Activated CD8-positive, alpha-beta memory T cell treated with anti-CD3 and anti-CD28 coated beads, Interleukin-2, amount 50 U/mL, for 1 hour (primary cell): ENCODE results near the gene KCNS1.
"Not testable (repeated sequence)": the region's sequence is repeated elsewhere in the genome, so short reads cannot be mapped to it uniquely, and the experiment has no call there.

Experiments used
- DNase-seq: peaks from one replicate; pipeline ENCODE4 v3.0.0-alpha.2; 2020; ENCODE audit errors: extremely low read depth

The KCNS1 gene

GRCh38 chr20:45077559-45077958, 23.4 kb downstream of the KCNS1 start:
- DNase-seq: no peak

GRCh38 chr20:45073221-45073620, 27.7 kb downstream of the KCNS1 start:
- no peak for DNase-seq

- no peak for DNase-seq
Measured at GRCh38 chr20:45072066-45072465, 28.9 kb downstream of the KCNS1 start.

GRCh38 chr20:45070932-45071632, 29.8 kb downstream of the KCNS1 start:
- DNase-seq: no peak

- no peak for DNase-seq
Measured at GRCh38 chr20:45069261-45069660, 31.7 kb downstream of the KCNS1 start.

- no peak for DNase-seq
Measured at GRCh38 chr20:45067558-45067957, 33.4 kb downstream of the KCNS1 start.

- DNase-seq: no peak
Measured at GRCh38 chr20:45067087-45067486, 33.8 kb downstream of the KCNS1 start.

- no peak for DNase-seq
Measured at GRCh38 chr20:45066372-45066771, 34.6 kb downstream of the KCNS1 start.

- no peak for DNase-seq
Measured at GRCh38 chr20:45064812-45065211, 36.1 kb downstream of the KCNS1 start.

GRCh38 chr20:45063107-45063506, 37.8 kb downstream of the KCNS1 start:
- DNase-seq: not testable (repeated sequence)

- no peak for DNase-seq
Measured at GRCh38 chr20:45061244-45061643, 39.7 kb downstream of the KCNS1 start.

- DNase-seq: no peak
Measured at GRCh38 chr20:45060294-45060693, 40.6 kb downstream of the KCNS1 start.

GRCh38 chr20:45059022-45059728, 41.8 kb downstream of the KCNS1 start:
- no peak for DNase-seq

GRCh38 chr20:45058168-45058850, 42.6 kb downstream of the KCNS1 start:
- DNase-seq: no peak

GRCh38 chr20:45056473-45057173, 44.3 kb downstream of the KCNS1 start:
- DNase-seq: no peak

- DNase-seq: no peak
Measured at GRCh38 chr20:45055056-45055455, 45.9 kb downstream of the KCNS1 start.

- no peak for DNase-seq
Measured at GRCh38 chr20:45053430-45054351, 47.2 kb downstream of the KCNS1 start.

- no peak for DNase-seq
Measured at GRCh38 chr20:45052698-45053429, 48.1 kb downstream of the KCNS1 start.

- no peak for DNase-seq
Measured at GRCh38 chr20:45051204-45052060, 49.5 kb downstream of the KCNS1 start.
